CD14-positive monocyte (primary cell): Measurements from ENCODE around the gene TBC1D5. TPM values are rescaled to one million over a fixed set of nuclear protein-coding genes. Genes with fewer than 3 reads are reported as not detected.
"Not testable (repeated sequence)": the region's sequence is repeated elsewhere in the genome, so short reads cannot be mapped to it uniquely, and the experiment has no call there.

Experiments
- DNase-seq, 3 donors: peaks; one replicate each; pipeline ENCODE4 v3.0.0-alpha.2; 2011 to 2022
- H2AFZ ChIP-seq: 2 replicates; pipeline ENCODE4 v1.6.0; 2012; ENCODE audit warnings: mild to moderate bottlenecking, low read depth, low read length, inconsistent platforms; ENCODE audit not compliant: insufficient read depth, poor library complexity, severe bottlenecking
- H3K27ac ChIP-seq, 2 donors: 1 replicate in 1 of 2; 2 replicates in 1 of 2; pipeline ENCODE4 v1.5.1; 2012 to 2013; ENCODE audit warnings: low read length in 2 of 2, control low read depth in 1 of 2, inconsistent platforms in 1 of 2, low read depth in 1 of 2, mild to moderate bottlenecking in 1 of 2
- H3K27me3 ChIP-seq, 2 donors: one replicate each; pipeline versions ENCODE4 v1.6.0 to v1.6.1; 2011 to 2013; ENCODE audit warnings: low read length in 2 of 2; ENCODE audit not compliant: control insufficient read depth in 2 of 2, insufficient read depth in 2 of 2
- H3K36me3 ChIP-seq, 2 donors: replicated peaks in 1 of 2; 1 replicate in 1 of 2; 2 replicates in 1 of 2; pipeline versions ENCODE4 v1.5.1 to v1.6.1; 2012 to 2013; ENCODE audit warnings: low read length in 2 of 2, control low read depth in 1 of 2, inconsistent platforms in 1 of 2, mild to moderate bottlenecking in 1 of 2; ENCODE audit not compliant: insufficient read depth in 2 of 2, control insufficient read depth in 1 of 2
- H3K4me1 ChIP-seq, 2 donors: 1 replicate in 1 of 2; 2 replicates in 1 of 2; pipeline versions ENCODE4 v1.5.1 to v1.6.1; 2012 to 2013; ENCODE audit warnings: low read length in 2 of 2, control low read depth in 1 of 2, inconsistent platforms in 1 of 2, mild to moderate bottlenecking in 1 of 2, moderate library complexity in 1 of 2; ENCODE audit not compliant: insufficient read depth in 2 of 2, control insufficient read depth in 1 of 2
- H3K4me2 ChIP-seq: replicated peaks from 2 replicates; pipeline ENCODE3; 2012; ENCODE audit warnings: low read length, moderate library complexity, mild to moderate bottlenecking; ENCODE audit not compliant: poor library complexity, severe bottlenecking; ENCODE audit errors: extremely low read depth
- H3K4me3 ChIP-seq, 3 experiments: fragments of 200-600 bp in 1 of 3; sonication (generic) in 1 of 3; replicated peaks in 1 of 3; 1 replicate in 2 of 3; 2 replicates in 1 of 3; pipeline ENCODE4 v1.5.1; 2011 to 2013; ENCODE audit warnings: low read length in 3 of 3, mild to moderate bottlenecking in 3 of 3, control low read depth in 2 of 3, low read depth in 2 of 3, inconsistent platforms in 1 of 3, moderate library complexity in 1 of 3
- H3K79me2 ChIP-seq: 2 replicates; pipeline ENCODE4 v1.6.0; 2012; ENCODE audit warnings: mild to moderate bottlenecking, control low read depth, inconsistent platforms, low read length, moderate library complexity; ENCODE audit not compliant: insufficient read depth
- H3K9ac ChIP-seq: 2 replicates; pipeline ENCODE4 v1.6.0; 2017; ENCODE audit warnings: low read length, mild to moderate bottlenecking; ENCODE audit not compliant: insufficient read depth, poor library complexity, severe bottlenecking
- H3K9me3 ChIP-seq, 2 donors: replicated peaks in 1 of 2; 1 replicate in 1 of 2; 2 replicates in 1 of 2; pipeline versions ENCODE4 v1.5.1 to v1.6.1; 2012 to 2013; ENCODE audit warnings: low read length in 2 of 2, control low read depth in 1 of 2; ENCODE audit not compliant: control insufficient read depth in 1 of 2, insufficient read depth in 1 of 2
- H4K20me1 ChIP-seq: 2 replicates; pipeline ENCODE4 v1.6.0; 2012; ENCODE audit warnings: mild to moderate bottlenecking, low read length, control low read depth, moderate library complexity; ENCODE audit not compliant: insufficient read depth
- H3K27ac Mint-ChIP-seq, 7 donors: one replicate each; pipeline ENCODE4 v1.8.0; 2020; ENCODE audit warnings: mild to moderate bottlenecking in 7 of 7, mixed read lengths in 7 of 7, moderate library complexity in 6 of 7, inconsistent platforms in 2 of 7
- H3K27me3 Mint-ChIP-seq, 3 donors: one replicate each; pipeline ENCODE4 v1.8.0; 2021 to 2022; ENCODE audit warnings: low read depth in 3 of 3, mild to moderate bottlenecking in 3 of 3, mixed read lengths in 3 of 3, moderate library complexity in 3 of 3, inconsistent platforms in 1 of 3
- H3K36me3 Mint-ChIP-seq, 2 donors: one replicate each; pipeline ENCODE4 v1.8.0; 2020; ENCODE audit warnings: mixed read lengths in 2 of 2, inconsistent platforms in 1 of 2, mild to moderate bottlenecking in 1 of 2
- H3K4me1 Mint-ChIP-seq: one replicate; pipeline ENCODE4 v1.8.0; 2020; ENCODE audit warnings: mild to moderate bottlenecking, mixed read lengths
- H3K4me3 Mint-ChIP-seq, 2 donors: one replicate each; pipeline ENCODE4 v1.8.0; 2020; ENCODE audit warnings: mild to moderate bottlenecking in 2 of 2, mixed read lengths in 2 of 2, moderate library complexity in 1 of 2
- H3K9me3 Mint-ChIP-seq, 7 donors: one replicate each; pipeline ENCODE4 v1.8.0; 2020 to 2022; ENCODE audit warnings: mixed read lengths in 7 of 7, mild to moderate bottlenecking in 6 of 7, moderate library complexity in 6 of 7, inconsistent platforms in 2 of 7
- WGBS: methylation state at CpG from one replicate; pipeline ENCODE4 v1.1.5; 2013; ENCODE audit warnings: missing lambda C conversion rate; ENCODE audit not compliant: insufficient coverage; 5-methylcytosine and 5-hydroxymethylcytosine counted together
- intact Hi-C, 2 donors: fragments of 100-400 bp; cut with micrococcal nuclease; formaldehyde crosslinking; loops; one replicate each; pipeline versions ENCODE4 v1.15.0 to v1.15.1; 2023
- polyA plus RNA-seq, 3 donors: library from polyadenylated mRNA; depleted of rRNA in 1 of 3; unstranded in 2 of 3; stranded (reverse) in 1 of 3; fragments of 300-500 nt in 2 of 3; fragments of >200 nt in 1 of 3; fragmentation: Illumina TruSeq in 2 of 3; gene quantifications; 1 replicate in 2 of 3; 2 replicates in 1 of 3; pipeline ENCODE4 v1.2.3, GENCODE V29; 2012 to 2021
- TF ChIP-seq, protein P1 (sequence below): fragments of 200-600 bp; IDR thresholded peaks from one replicate; pipeline ENCODE4 v1.8.0; 2022; ENCODE audit warnings: antibody characterized with exemption, mild to moderate bottlenecking

TBC1D5 gene
- polyA plus RNA-seq, 3 donors = 17.6 to 35.3 (median 21.0) TPM

DNA sequence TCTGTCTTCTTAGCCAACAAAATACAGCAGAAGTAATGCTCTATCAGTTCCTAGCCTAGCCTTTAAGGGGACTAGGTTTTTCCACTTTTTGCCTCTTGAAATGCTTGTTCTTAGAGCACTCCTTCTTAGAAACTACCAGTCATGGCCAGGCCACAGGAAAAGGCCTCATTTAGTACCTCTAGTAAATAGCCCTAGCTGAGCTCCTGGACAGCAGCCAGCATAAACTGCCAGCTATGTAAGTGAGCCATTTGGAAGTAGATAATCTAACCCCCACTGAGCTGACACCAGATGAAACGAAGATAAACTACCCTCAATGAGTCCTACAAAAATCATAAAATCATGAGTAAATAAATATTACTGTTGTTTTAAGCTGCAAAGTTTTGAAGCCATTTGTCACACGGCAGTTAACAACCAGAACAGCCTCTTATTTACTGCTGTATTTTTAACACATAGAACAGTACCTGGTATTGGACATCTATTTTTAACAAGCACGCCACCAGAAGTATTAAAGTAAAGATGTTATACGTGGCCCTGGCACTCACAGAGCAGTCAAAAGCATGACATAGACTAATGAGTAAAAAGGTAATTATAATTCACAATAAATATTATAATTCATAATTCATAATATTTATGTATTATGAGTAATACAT, 12.0 kb downstream of the TBC1D5 start:
- Mint-ChIP-seq H3K27me3 (peaks cover 0 to 3% (median 2%) of the 10 kb centered on the region in 3 donors), H3K9me3 (peaks cover 2 to 7% (median 4%) of the 10 kb centered on the region in 7 donors), H3K4me1 (peaks cover 13% of the 10 kb centered on the region), H3K36me3 (peaks cover 38 to 46% of the 10 kb centered on the region in 2 donors), H3K27ac (peak overlapping the region in 2 of 7 donors; percentile 44 to 74), H3K4me3 (no peak overlapping the region)
- H3K27ac ChIP-seq = peak overlapping the region in 1 of 2 donors; percentile 42
- no peak overlapping the region for H3K9ac ChIP-seq
- no peak overlapping the region for H3K4me3 ChIP-seq
- H2AFZ ChIP-seq = no peak overlapping the region
- H3K36me3 ChIP-seq = peaks cover 8 to 66% of the 10 kb centered on the region in 2 donors
- no peak overlapping the region for H3K4me2 ChIP-seq
- no peaks in the 10 kb centered on the region for H3K27me3 ChIP-seq
- no CpG with 5 or more reads among the region's 4 CpGs for WGBS
- TF ChIP-seq, protein P1, sequence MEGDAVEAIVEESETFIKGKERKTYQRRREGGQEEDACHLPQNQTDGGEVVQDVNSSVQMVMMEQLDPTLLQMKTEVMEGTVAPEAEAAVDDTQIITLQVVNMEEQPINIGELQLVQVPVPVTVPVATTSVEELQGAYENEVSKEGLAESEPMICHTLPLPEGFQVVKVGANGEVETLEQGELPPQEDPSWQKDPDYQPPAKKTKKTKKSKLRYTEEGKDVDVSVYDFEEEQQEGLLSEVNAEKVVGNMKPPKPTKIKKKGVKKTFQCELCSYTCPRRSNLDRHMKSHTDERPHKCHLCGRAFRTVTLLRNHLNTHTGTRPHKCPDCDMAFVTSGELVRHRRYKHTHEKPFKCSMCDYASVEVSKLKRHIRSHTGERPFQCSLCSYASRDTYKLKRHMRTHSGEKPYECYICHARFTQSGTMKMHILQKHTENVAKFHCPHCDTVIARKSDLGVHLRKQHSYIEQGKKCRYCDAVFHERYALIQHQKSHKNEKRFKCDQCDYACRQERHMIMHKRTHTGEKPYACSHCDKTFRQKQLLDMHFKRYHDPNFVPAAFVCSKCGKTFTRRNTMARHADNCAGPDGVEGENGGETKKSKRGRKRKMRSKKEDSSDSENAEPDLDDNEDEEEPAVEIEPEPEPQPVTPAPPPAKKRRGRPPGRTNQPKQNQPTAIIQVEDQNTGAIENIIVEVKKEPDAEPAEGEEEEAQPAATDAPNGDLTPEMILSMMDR = no peak
- peaks cover 13% of the 10 kb centered on the region for H4K20me1 ChIP-seq
- peaks cover 78% of the 10 kb centered on the region for H3K79me2 ChIP-seq
- peaks cover 0 to 8% of the 10 kb centered on the region in 2 donors for H3K9me3 ChIP-seq
- intact Hi-C loops = no loop called here
- no peak for DNase-seq
- H3K4me1 ChIP-seq = peaks cover 9 to 13% of the 10 kb centered on the region in 2 donors

DNA sequence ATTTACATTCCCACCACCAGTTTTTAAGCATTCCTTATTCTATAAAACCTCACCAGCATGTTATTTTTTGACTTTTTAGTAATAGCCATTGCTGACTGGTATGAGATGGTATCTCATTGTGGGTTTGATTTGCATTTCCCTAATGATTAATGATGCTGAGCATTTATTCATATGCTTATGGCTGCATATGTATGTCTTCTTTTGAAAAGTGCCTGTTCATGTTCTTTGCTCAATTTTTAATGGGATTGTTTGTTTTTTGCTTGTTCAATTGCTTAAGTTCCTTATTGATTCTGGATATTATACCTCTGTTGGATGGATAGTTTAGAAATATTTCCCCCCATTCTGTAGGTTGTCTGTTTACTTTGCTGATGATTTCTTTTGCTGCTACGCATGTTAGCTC, 16.1 kb downstream of the TBC1D5 start:
- DNase-seq = no peak
- Mint-ChIP-seq H3K36me3 (peaks cover 35 to 48% of the 10 kb centered on the region in 2 donors), H3K27ac (no peak overlapping the region), H3K4me3 (no peak overlapping the region), H3K9me3 (peaks cover 2 to 13% (median 4%) of the 10 kb centered on the region in 7 donors), H3K4me1 (no peaks in the 10 kb centered on the region), H3K27me3 (peaks cover 0 to 5% (median 2%) of the 10 kb centered on the region in 3 donors)
- no peaks in the 10 kb centered on the region for H3K4me1 ChIP-seq
- H3K79me2 ChIP-seq = peaks cover 61% of the 10 kb centered on the region
- intact Hi-C loops = no loop called here
- no peak overlapping the region for H2AFZ ChIP-seq
- H3K27me3 ChIP-seq = no peaks in the 10 kb centered on the region
- no peaks in the 10 kb centered on the region for H4K20me1 ChIP-seq
- no peak overlapping the region for H3K9ac ChIP-seq
- peaks cover 8 to 57% of the 10 kb centered on the region in 2 donors for H3K36me3 ChIP-seq
- H3K9me3 ChIP-seq = peaks cover 0 to 8% of the 10 kb centered on the region in 2 donors
- no peak overlapping the region for H3K27ac ChIP-seq
- TF ChIP-seq, protein P1 = no peak
- WGBS = no CpG with 5 or more reads among the region's 1 CpG
- no peak overlapping the region for H3K4me3 ChIP-seq
- H3K4me2 ChIP-seq = no peak overlapping the region

DNA sequence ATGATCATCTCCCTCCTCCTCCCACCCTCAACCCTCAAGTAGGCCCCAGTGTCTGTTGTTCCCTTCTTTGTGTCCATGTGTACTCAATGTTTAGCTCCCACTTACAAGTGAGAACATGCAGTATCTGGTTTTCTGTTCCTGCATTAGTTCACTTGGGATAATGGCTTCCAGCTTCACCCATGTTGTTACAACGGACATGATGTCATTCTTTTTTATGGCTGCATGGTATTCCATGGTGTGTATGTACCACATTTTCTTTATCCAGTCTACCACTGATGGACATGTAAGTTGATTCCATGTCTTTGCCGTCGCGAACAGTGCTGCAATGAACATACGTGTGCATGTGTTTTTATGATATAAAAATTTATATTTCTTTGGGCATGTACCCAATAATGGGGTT, 16.6 kb downstream of the TBC1D5 start:
- peaks cover 33 to 45% of the 10 kb centered on the region in 2 donors for H3K36me3 Mint-ChIP-seq
- peaks cover 60% of the 10 kb centered on the region for H3K79me2 ChIP-seq
- no CpG with 5 or more reads among the region's 5 CpGs for WGBS

More for the DNA sequence above, 16.6 kb downstream of the TBC1D5 start:
- peaks cover 2 to 13% (median 4%) of the 10 kb centered on the region in 7 donors for H3K9me3 Mint-ChIP-seq
- H3K27ac ChIP-seq, H3K4me3 Mint-ChIP-seq, H3K27me3 ChIP-seq, H4K20me1 ChIP-seq, H3K4me1 Mint-ChIP-seq, H3K9ac ChIP-seq, H2AFZ ChIP-seq, H3K4me1 ChIP-seq, DNase-seq, H3K4me3 ChIP-seq, intact Hi-C loops, H3K27me3 Mint-ChIP-seq, H3K27ac Mint-ChIP-seq, H3K9me3 ChIP-seq, H3K4me2 ChIP-seq: not testable (repeated sequence)
- H3K36me3 ChIP-seq = peaks cover 8 to 53% of the 10 kb centered on the region in 2 donors
